Neural cell (in vitro differentiated cells): Measurements from ENCODE around the gene BRAF. TPM values are rescaled to one million over a fixed set of nuclear protein-coding genes. Genes with fewer than 3 reads are reported as not detected.

Experiments
- H2AFZ ChIP-seq: fragments of 200-600, 300-800 bp; sonication (generic), shearing (Covaris generic); 2 replicates; pipeline ENCODE4 v1.6.0; 2014; ENCODE audit warnings: low read depth, mild to moderate bottlenecking, antibody characterized with exemption, low read length, moderate library complexity
- H3F3A ChIP-seq: fragments of 200-600 bp; shearing (Covaris generic); 2 replicates; pipeline ENCODE4 v1.6.1; 2016; ENCODE audit warnings: mild to moderate bottlenecking, moderate library complexity, mixed read lengths, antibody characterized with exemption, low read length; ENCODE audit not compliant: insufficient read depth, poor library complexity, severe bottlenecking
- H3K27ac ChIP-seq: fragments of 200-600, 300-800 bp; sonication (generic), shearing (Covaris generic); 2 replicates; pipeline ENCODE4 v1.5.1; 2014; ENCODE audit warnings: mild to moderate bottlenecking, low read length, moderate library complexity
- H3K27me3 ChIP-seq: fragments of 300-800, 200-600 bp; sonication (generic), shearing (Covaris generic); 2 replicates; pipeline ENCODE4 v1.6.0; 2014; ENCODE audit warnings: mild to moderate bottlenecking, low read depth, low read length, moderate library complexity; ENCODE audit not compliant: insufficient read depth
- H3K36me3 ChIP-seq: fragments of 300-800, 200-600 bp; sonication (generic), shearing (Covaris generic); 2 replicates; pipeline ENCODE4 v1.5.1; 2014; ENCODE audit warnings: mild to moderate bottlenecking, antibody characterized with exemption, low read length, moderate library complexity; ENCODE audit not compliant: insufficient read depth
- H3K4me2 ChIP-seq: fragments of 300-800, 200-600 bp; sonication (generic), shearing (Covaris generic); 2 replicates; pipeline ENCODE4 v1.6.0; 2014; ENCODE audit warnings: mild to moderate bottlenecking, low read length
- H3K4me3 ChIP-seq: fragments of 300-800, 200-600 bp; sonication (generic), shearing (Covaris generic); 2 replicates; pipeline ENCODE4 v1.5.1; 2014; ENCODE audit warnings: mild to moderate bottlenecking, low read length, moderate library complexity
- H3K79me2 ChIP-seq: fragments of 200-600 bp; shearing (Covaris generic); replicated peaks from 2 replicates; pipeline ENCODE4 v1.6.0; 2014; ENCODE audit warnings: mild to moderate bottlenecking, low read length, moderate library complexity; ENCODE audit not compliant: insufficient read depth
- H3K9ac ChIP-seq: fragments of 300-800, 200-600 bp; sonication (generic), shearing (Covaris generic); 2 replicates; pipeline ENCODE4 v1.6.1; 2016; ENCODE audit warnings: mild to moderate bottlenecking, low read length, mixed read lengths
- H3K9me2 ChIP-seq: fragments of 200-600 bp; shearing (Covaris generic); 2 replicates; pipeline ENCODE4 v1.6.1; 2016; ENCODE audit warnings: mild to moderate bottlenecking, low read length, mixed read lengths; ENCODE audit not compliant: insufficient read depth
- H3K9me3 ChIP-seq: fragments of 200-600, 300-800 bp; sonication (generic), shearing (Covaris generic); 2 replicates; pipeline ENCODE4 v1.6.1; 2016; ENCODE audit warnings: mild to moderate bottlenecking, mixed run types, low read length, moderate library complexity, mixed read lengths
- H4K20me1 ChIP-seq: fragments of 200-600 bp; shearing (Covaris generic); 2 replicates; pipeline ENCODE4 v1.6.1; 2016; ENCODE audit warnings: mild to moderate bottlenecking, mixed run types; ENCODE audit not compliant: insufficient read depth
- CTCF ChIP-seq: fragments of 450-650 bp; IDR thresholded peaks from 2 replicates; pipeline ENCODE4 v1.5.1; 2014; ENCODE audit warnings: antibody characterized with exemption, mild to moderate bottlenecking, moderate library complexity; ENCODE audit not compliant: poor library complexity, severe bottlenecking
- EP300 ChIP-seq: fragments of 450-650 bp; conservative IDR thresholded peaks from 2 replicates; pipeline ENCODE4 v1.6.1; 2014; ENCODE audit warnings: antibody characterized with exemption, mild to moderate bottlenecking, moderate library complexity; ENCODE audit not compliant: poor library complexity, severe bottlenecking
- EZH2 ChIP-seq: fragments of 200-600, 300-800 bp; shearing (Covaris generic), sonication (generic); IDR thresholded peaks from 2 replicates; pipeline ENCODE4 v1.6.1; 2014; ENCODE audit warnings: antibody characterized with exemption, low read length, borderline replicate concordance, mild to moderate bottlenecking; ENCODE audit not compliant: insufficient read depth, poor library complexity, severe bottlenecking
- MXI1 ChIP-seq: fragments of 450-650 bp; conservative IDR thresholded peaks from 2 replicates; pipeline ENCODE4 v1.6.1; 2014; ENCODE audit warnings: antibody characterized with exemption, mild to moderate bottlenecking; ENCODE audit not compliant: poor library complexity, severe bottlenecking
- POLR2AphosphoS5 ChIP-seq: IDR thresholded peaks from 2 replicates; pipeline ENCODE4 v1.6.1; 2012
- RAD21 ChIP-seq: fragments of 450-650 bp; conservative IDR thresholded peaks from 2 replicates; pipeline ENCODE4 v1.6.1; 2014; ENCODE audit warnings: antibody characterized with exemption, mild to moderate bottlenecking, moderate library complexity
- REST ChIP-seq: IDR thresholded peaks from 2 replicates; pipeline ENCODE4 v1.6.1; 2012; ENCODE audit warnings: borderline replicate concordance
- SMC3 ChIP-seq: fragments of 450-650 bp; conservative IDR thresholded peaks from 2 replicates; pipeline ENCODE4 v1.6.1; 2014; ENCODE audit warnings: antibody characterized with exemption, mild to moderate bottlenecking, moderate library complexity; ENCODE audit not compliant: poor library complexity
- TAF1 ChIP-seq: IDR thresholded peaks from 2 replicates; pipeline ENCODE4 v1.6.1; 2012; ENCODE audit warnings: low read depth
- polyA plus RNA-seq: library from polyadenylated mRNA; depleted of rRNA; stranded (reverse); fragments of >200 nt; gene quantifications from 2 replicates; pipeline ENCODE4 v1.2.3, GENCODE V29; 2014

BRAF gene
- polyA plus RNA-seq, 1 donor from 2014 or later, result 31.7 TPM

GRCh38 chr7:140841166-140841715 is 83.5 kb downstream of the BRAF start:
- H3K9ac ChIP-seq, result no peak overlapping the region
- no peaks in the 10 kb centered on the region for H3K27me3 ChIP-seq
- no peaks in the 10 kb centered on the region for H3K9me2 ChIP-seq
- no peak overlapping the region for H3K4me2 ChIP-seq
- no peak overlapping the region for H3K4me3 ChIP-seq
- no peak overlapping the region for H2AFZ ChIP-seq
- no peaks in the 10 kb centered on the region for H3K9me3 ChIP-seq
- peaks cover 8% of the 10 kb centered on the region for H3K79me2 ChIP-seq
- no peak overlapping the region for H3K27ac ChIP-seq
- H3F3A ChIP-seq, result no peaks in the 10 kb centered on the region
- H4K20me1 ChIP-seq, result no peaks in the 10 kb centered on the region
- no peaks in the 10 kb centered on the region for H3K36me3 ChIP-seq
- TF ChIP-seq EP300, result no peak
- TF ChIP-seq CTCF, result no peak
- no peak for TF ChIP-seq REST
- no peak for TF ChIP-seq EZH2
- TF ChIP-seq RAD21, result no peak
- TF ChIP-seq TAF1, result no peak
- TF ChIP-seq SMC3, result no peak
- TF ChIP-seq POLR2AphosphoS5, result no peak
- TF ChIP-seq MXI1, result no peak

GRCh38 chr7:140831724-140832123 is 93.0 kb downstream of the BRAF start:
- no peak overlapping the region for H3K9ac ChIP-seq
- H3K27me3 ChIP-seq, result no peaks in the 10 kb centered on the region
- TF ChIP-seq SMC3 (no peak), REST (no peak)
- H3K4me2 ChIP-seq, result no peak overlapping the region
- no peak overlapping the region for H3K27ac ChIP-seq
- H4K20me1 ChIP-seq, result no peaks in the 10 kb centered on the region
- H3K9me3 ChIP-seq, result no peaks in the 10 kb centered on the region
- H3F3A ChIP-seq, result no peaks in the 10 kb centered on the region
- no peak overlapping the region for H2AFZ ChIP-seq
- H3K9me2 ChIP-seq, result no peaks in the 10 kb centered on the region
- H3K4me3 ChIP-seq, result no peak overlapping the region
- peaks cover 10% of the 10 kb centered on the region for H3K79me2 ChIP-seq
- H3K36me3 ChIP-seq, result peaks cover 9% of the 10 kb centered on the region
